Osteocyte (in vitro differentiated cells): ENCODE data around the gene FN3K. TPM values are rescaled to one million over a fixed set of nuclear protein-coding genes. Genes with fewer than 3 reads are reported as not detected.

Source experiments
- DNase-seq: peaks from one replicate; pipeline ENCODE4 v3.0.0; 2021; ENCODE audit warnings: mixed read lengths; ENCODE audit not compliant: unreplicated experiment; ENCODE audit errors: extremely low spot score
- H3K27ac Mint-ChIP-seq: one replicate; pipeline ENCODE4 v1.8.0; 2021; ENCODE audit warnings: mild to moderate bottlenecking, mixed read lengths; ENCODE audit not compliant: unreplicated experiment
- H3K27me3 Mint-ChIP-seq: one replicate; pipeline ENCODE4 v1.8.0; 2021; ENCODE audit warnings: mixed read lengths; ENCODE audit not compliant: unreplicated experiment
- H3K36me3 Mint-ChIP-seq: one replicate; pipeline ENCODE4 v1.8.0; 2021; ENCODE audit warnings: mixed read lengths; ENCODE audit not compliant: unreplicated experiment
- H3K4me1 Mint-ChIP-seq: one replicate; pipeline ENCODE4 v1.8.0; 2021; ENCODE audit warnings: mixed read lengths; ENCODE audit not compliant: unreplicated experiment
- H3K4me3 Mint-ChIP-seq: one replicate; pipeline ENCODE4 v1.8.0; 2021; ENCODE audit warnings: mild to moderate bottlenecking, moderate library complexity, mixed read lengths; ENCODE audit not compliant: unreplicated experiment
- H3K9me3 Mint-ChIP-seq: one replicate; pipeline ENCODE4 v1.8.0; 2021; ENCODE audit warnings: mixed read lengths; ENCODE audit not compliant: unreplicated experiment
- total RNA-seq: library from RNA; stranded (reverse); gene quantifications from 2 replicates; pipeline ENCODE4 v1.2.1, GENCODE V29; 2021
- TF ChIP-seq, protein P1 (sequence below): fragments of 200-600 bp; sonication (generic); IDR thresholded peaks from 2 replicates; pipeline ENCODE4 v1.5.0; 2021; ENCODE audit warnings: antibody characterized with exemption, mild to moderate bottlenecking, moderate library complexity

FN3K gene
- total RNA-seq, 1 donor from 2014 or later: 25.2 TPM

DNA sequence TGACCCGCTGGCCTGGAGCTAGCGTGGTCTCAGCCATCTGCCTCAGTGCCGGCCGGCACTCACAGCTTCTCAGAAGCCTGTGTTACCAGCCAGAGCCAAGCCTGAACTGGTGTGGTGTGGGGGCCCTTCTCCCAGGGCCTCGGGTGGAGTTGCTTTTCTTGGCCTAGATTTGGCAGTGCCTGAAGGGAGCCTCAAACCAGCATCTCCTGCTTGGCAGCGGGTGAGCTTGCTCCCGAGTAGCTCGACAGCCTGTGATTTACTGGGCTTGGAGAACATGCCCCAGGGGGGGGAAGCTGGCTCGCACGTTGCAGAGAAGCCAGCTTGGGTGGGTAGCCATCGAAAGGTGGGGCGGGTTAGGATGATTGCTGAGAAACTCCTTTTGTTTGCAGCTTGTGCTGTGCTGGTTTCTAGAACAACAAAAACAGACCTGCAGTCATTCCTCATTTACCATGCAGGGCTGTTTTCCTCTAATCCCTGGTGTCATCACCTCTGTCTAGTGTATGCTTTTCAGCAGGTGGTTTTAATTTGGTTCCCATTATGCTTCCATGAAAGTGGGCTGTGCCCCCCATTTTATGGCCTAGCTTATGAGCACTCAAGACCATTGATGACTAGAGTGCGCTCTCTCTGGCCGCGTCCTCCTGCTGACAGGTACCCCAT lies 58.7 kb downstream of the FN3K start:
- peaks cover 7% of the 10 kb centered on the region for H3K36me3 Mint-ChIP-seq
- DNase-seq: no peak

DNA sequence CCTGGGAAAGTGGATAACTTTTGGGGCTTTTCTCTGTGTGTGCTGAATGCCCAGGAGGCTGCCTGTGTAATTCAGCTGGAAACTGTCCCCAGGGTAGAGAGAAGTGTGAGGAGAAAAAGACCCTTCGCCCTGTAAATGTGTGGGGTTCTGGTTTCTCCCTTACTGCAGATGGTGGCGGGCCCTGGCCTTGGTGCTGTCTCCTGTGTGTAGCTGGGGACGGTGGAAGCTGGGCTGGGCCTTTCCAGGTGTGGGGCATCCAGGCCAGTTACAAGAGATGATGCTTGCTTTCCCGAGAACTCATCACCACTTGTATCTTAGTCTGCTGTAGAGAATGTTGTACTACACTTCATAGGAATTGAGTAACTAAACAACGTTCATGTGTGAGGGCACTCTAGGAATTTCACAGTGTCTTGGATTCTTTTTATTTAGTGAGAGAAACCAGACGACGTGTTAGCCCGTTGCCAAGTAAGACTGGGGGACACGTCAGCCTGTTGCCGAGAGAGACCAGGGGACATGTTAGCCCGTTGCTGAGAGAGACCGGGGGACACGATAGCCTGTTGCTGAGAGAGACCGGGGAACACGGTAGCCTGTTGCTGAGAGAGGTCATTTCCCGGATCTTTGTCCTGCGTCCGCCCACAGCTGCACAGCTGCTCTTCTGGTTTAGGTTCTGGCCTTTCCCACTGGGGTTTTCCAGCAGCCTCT lies 59.5 kb downstream of the FN3K start:
- Mint-ChIP-seq H3K27ac (no peak overlapping the region), H3K36me3 (peaks cover 9% of the 10 kb centered on the region), H3K4me1 (peaks cover 20% of the 10 kb centered on the region), H3K27me3 (no peaks in the 10 kb centered on the region), H3K9me3 (no peaks in the 10 kb centered on the region), H3K4me3 (no peak overlapping the region)
- TF ChIP-seq, protein P1, sequence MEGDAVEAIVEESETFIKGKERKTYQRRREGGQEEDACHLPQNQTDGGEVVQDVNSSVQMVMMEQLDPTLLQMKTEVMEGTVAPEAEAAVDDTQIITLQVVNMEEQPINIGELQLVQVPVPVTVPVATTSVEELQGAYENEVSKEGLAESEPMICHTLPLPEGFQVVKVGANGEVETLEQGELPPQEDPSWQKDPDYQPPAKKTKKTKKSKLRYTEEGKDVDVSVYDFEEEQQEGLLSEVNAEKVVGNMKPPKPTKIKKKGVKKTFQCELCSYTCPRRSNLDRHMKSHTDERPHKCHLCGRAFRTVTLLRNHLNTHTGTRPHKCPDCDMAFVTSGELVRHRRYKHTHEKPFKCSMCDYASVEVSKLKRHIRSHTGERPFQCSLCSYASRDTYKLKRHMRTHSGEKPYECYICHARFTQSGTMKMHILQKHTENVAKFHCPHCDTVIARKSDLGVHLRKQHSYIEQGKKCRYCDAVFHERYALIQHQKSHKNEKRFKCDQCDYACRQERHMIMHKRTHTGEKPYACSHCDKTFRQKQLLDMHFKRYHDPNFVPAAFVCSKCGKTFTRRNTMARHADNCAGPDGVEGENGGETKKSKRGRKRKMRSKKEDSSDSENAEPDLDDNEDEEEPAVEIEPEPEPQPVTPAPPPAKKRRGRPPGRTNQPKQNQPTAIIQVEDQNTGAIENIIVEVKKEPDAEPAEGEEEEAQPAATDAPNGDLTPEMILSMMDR: no peak
- DNase-seq: no peak

More for the DNA sequence above, 58.7 kb downstream of the FN3K start:
- TF ChIP-seq, protein P1: no peak
- Mint-ChIP-seq H3K4me1 (peaks cover 20% of the 10 kb centered on the region), H3K9me3 (no peaks in the 10 kb centered on the region), H3K27ac (no peak overlapping the region), H3K4me3 (no peak overlapping the region), H3K27me3 (no peaks in the 10 kb centered on the region)

DNA sequence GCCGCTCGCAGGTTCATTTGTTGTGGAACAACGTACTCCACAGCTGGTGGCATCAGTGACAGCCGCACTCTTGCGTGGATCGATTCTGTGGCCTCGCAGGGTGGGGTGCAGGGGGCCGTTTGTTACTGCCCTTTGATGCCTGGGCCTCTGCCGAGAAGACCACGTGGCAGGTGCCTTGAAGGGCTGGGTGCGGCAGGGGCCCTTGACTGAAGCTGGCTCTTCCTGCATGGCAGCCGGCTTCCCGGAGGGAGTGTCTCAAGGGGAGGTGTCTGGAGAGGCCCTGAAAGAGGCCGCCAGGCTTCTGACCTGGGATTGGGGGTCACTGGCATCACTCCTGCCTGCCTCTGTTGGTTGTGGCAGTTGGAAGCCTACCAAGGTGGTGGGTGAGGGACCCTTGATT lies 60.2 kb downstream of the FN3K start:
- H3K36me3 Mint-ChIP-seq: peaks cover 11% of the 10 kb centered on the region
- TF ChIP-seq, protein P1: no peak

DNA sequence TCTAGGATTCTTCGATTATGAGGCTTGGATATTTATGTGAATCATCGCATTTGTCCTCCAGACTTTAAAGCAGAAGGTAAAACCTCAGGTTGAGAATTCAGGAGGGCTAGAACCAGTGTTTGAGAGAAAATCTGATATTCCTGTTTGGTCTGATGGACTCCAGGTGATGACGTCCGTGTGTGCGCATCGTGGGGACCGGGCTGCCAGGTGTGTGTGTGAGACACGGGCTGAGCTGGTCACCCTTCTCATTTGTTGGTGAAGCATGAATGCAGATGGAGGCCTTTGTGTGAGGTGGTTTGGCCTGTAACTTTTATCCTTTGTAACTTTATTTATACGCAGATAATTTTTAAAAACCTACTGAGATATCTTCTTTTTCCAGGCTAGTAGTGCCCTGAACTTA lies 61.6 kb downstream of the FN3K start:
- H3K27ac Mint-ChIP-seq: no peak overlapping the region
- no peak overlapping the region for H3K4me3 Mint-ChIP-seq

More for the DNA sequence above, 60.2 kb downstream of the FN3K start:
- Mint-ChIP-seq H3K4me3 (no peak overlapping the region), H3K9me3 (no peaks in the 10 kb centered on the region), H3K27ac (no peak overlapping the region), H3K27me3 (no peaks in the 10 kb centered on the region), H3K4me1 (peaks cover 17% of the 10 kb centered on the region)
- no peak for DNase-seq

DNA sequence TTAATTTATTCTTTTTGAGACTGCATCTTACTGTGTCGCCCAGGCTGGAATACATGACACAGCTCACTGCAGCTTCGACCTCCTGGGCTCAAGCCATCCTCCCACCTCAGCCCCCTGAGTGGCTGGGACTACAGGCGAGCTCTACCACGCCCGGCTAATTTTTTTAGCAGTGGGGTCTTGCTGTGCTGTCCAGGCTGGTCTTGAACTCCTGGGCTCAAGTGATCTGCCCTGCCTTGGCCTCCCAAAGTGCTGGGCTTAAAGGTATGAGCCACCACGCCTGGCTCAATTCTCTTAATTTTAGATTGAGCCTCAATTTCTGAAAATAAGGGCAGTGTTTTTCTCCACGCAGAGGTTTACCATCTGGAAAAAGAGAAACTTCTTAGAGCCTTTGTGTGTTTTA lies 63.3 kb downstream of the FN3K start:
- no peak overlapping the region for H3K27ac Mint-ChIP-seq
- TF ChIP-seq, protein P1: no peak
- DNase-seq: no peak
- no peaks in the 10 kb centered on the region for H3K27me3 Mint-ChIP-seq
- peaks cover 14% of the 10 kb centered on the region for H3K36me3 Mint-ChIP-seq
- H3K4me1 Mint-ChIP-seq: peaks cover 15% of the 10 kb centered on the region
- H3K9me3 Mint-ChIP-seq: no peaks in the 10 kb centered on the region
- no peak overlapping the region for H3K4me3 Mint-ChIP-seq

More for the DNA sequence above, 61.6 kb downstream of the FN3K start:
- peaks cover 16% of the 10 kb centered on the region for H3K4me1 Mint-ChIP-seq
- TF ChIP-seq, protein P1: no peak
- no peaks in the 10 kb centered on the region for H3K27me3 Mint-ChIP-seq
- H3K9me3 Mint-ChIP-seq: no peaks in the 10 kb centered on the region
- DNase-seq: no peak
- H3K36me3 Mint-ChIP-seq: peaks cover 14% of the 10 kb centered on the region
